Measurements from ENCODE around the gene FGD4. TPM values are rescaled to one million over a fixed set of nuclear protein-coding genes. Genes with fewer than 3 reads are reported as not detected.

Gene FGD4
- total and polyA plus RNA-seq, 9 of the 15 experiments (the other 6 are each of a cell fraction or from before 2014, with no cell fraction given), result 0.05 to 0.51 (median 0.27) TPM

GRCh38 chr12:32679091-32679919 is 279.9 kb downstream of the FGD4 start, which contains the start of gene DNM1L (continued):
- TF ChIP-seq ZNF407 (IDR thresholded peaks at IDR 0.05; ENCODE audit: low read depth), result no peak
- no peak for TF ChIP-seq ZNF449 (CRISPR knock-in tag; IDR thresholded peaks at IDR 0.05)
- TF ChIP-seq ERF (CRISPR knock-in tag; IDR thresholded peaks at IDR 0.05), result no peak
- TF ChIP-seq PHF20 (IDR thresholded peaks at IDR 0.05; ENCODE audit: partially characterized antibody), result peak; percentile 50
- TF ChIP-seq FOS (IDR thresholded peaks at IDR 0.05; ENCODE audit: extremely low read depth, insufficient read length), result no peak
- peak; percentile 61 for TF ChIP-seq E2F1 (CRISPR knock-in tag; IDR thresholded peaks at IDR 0.05)
- TF ChIP-seq XRCC4 (IDR thresholded peaks at IDR 0.05; ENCODE audit: extremely low read depth, insufficient read depth, insufficient read length), result no peak
- no peak for TF ChIP-seq ZC3H4 (CRISPR knock-in tag; IDR thresholded peaks at IDR 0.05; ENCODE audit: borderline replicate concordance)
- no peak for TF ChIP-seq E2F3 (CRISPR knock-in tag; IDR thresholded peaks at IDR 0.05)
- no peak for TF ChIP-seq ZNF707 (CRISPR knock-in tag; conservative IDR thresholded peaks at IDR 0.05)
- peak; percentile 90; the same call in 1 of the 2 replicates for TF ChIP-seq CTBP1 (IDR thresholded peaks at IDR 0.05; ENCODE audit: borderline replicate concordance)
- TF ChIP-seq NELFE (IDR thresholded peaks at IDR 0.05; ENCODE audit: insufficient read depth, insufficient read length), result no peak
- no peak for TF ChIP-seq ZNF23 (CRISPR knock-in tag; IDR thresholded peaks at IDR 0.05)
- no peak for TF ChIP-seq ZNF584 (CRISPR knock-in tag; IDR thresholded peaks at IDR 0.05; ENCODE audit: low read depth)
- TF ChIP-seq HNRNPLL (IDR thresholded peaks at IDR 0.05; ENCODE audit: low read depth, low read length, poor library complexity, severe bottlenecking), result peak; percentile 57

All from K562 (cell line).